Hepatocyte (in vitro differentiated cells): ENCODE results near the gene DEFB125.
"Not testable (repeated sequence)": the region's sequence is repeated elsewhere in the genome, so short reads cannot be mapped to it uniquely, and the experiment has no call there.

Source experiments
- EZH2 ChIP-seq: fragments of 200-600 bp; sonication (generic); IDR thresholded peaks from 2 replicates; pipeline ENCODE4 v1.6.1; 2016; ENCODE audit warnings: antibody characterized with exemption, mild to moderate bottlenecking, borderline replicate concordance
- EZH2phosphoT487 ChIP-seq: fragments of 200-600 bp; sonication (generic); IDR thresholded peaks from one replicate; pipeline ENCODE4 v1.6.1; 2018; ENCODE audit warnings: antibody characterized with exemption, mild to moderate bottlenecking, low read depth, moderate library complexity; ENCODE audit not compliant: unreplicated experiment, severe bottlenecking
- TF ChIP-seq, protein P1 (sequence below): fragments of 200-600 bp; sonication (generic); IDR thresholded peaks from 2 replicates; pipeline ENCODE4 v1.5.1; 2016; ENCODE audit warnings: antibody characterized with exemption, mild to moderate bottlenecking; ENCODE audit not compliant: poor library complexity

DNA sequence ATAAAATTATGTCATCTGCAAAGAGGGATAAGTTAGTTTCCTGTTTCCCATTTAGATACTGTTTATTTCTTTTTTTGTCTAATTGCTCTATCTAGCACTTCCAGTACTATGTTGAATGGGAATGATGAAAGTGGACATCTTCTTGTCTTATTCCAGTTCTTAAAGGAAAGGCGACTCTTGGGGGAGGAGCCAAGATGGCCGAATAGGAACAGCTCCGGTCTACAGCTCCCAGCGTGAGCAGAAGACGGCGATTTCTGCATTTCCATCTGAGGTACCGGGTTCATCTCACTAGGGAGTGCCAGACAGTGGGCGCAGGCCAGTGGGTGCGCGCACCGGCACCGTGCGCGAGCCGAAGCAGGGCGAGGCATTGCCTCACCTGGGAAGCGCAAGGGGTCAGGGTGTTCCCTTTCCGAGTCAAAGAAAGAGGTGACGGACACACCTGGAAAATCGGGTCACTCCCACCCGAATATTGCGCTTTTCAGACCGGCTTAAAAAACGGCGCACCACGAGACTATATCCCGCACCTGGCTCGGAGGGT, 42.4 kb downstream of the DEFB125 start:
- TF ChIP-seq, protein P1, sequence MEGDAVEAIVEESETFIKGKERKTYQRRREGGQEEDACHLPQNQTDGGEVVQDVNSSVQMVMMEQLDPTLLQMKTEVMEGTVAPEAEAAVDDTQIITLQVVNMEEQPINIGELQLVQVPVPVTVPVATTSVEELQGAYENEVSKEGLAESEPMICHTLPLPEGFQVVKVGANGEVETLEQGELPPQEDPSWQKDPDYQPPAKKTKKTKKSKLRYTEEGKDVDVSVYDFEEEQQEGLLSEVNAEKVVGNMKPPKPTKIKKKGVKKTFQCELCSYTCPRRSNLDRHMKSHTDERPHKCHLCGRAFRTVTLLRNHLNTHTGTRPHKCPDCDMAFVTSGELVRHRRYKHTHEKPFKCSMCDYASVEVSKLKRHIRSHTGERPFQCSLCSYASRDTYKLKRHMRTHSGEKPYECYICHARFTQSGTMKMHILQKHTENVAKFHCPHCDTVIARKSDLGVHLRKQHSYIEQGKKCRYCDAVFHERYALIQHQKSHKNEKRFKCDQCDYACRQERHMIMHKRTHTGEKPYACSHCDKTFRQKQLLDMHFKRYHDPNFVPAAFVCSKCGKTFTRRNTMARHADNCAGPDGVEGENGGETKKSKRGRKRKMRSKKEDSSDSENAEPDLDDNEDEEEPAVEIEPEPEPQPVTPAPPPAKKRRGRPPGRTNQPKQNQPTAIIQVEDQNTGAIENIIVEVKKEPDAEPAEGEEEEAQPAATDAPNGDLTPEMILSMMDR: not testable (repeated sequence)
- TF ChIP-seq EZH2, EZH2phosphoT487: not testable (repeated sequence)
